H1 (cell line): ENCODE measurements around the gene SRPK3. TPM values are rescaled to one million over a fixed set of nuclear protein-coding genes. Genes with fewer than 3 reads are reported as not detected.

Experiments
- CTCF ChIA-PET: fragments of 300-600 bp; sonication (Branson Sonifier 250); formaldehyde crosslinking; loops from one replicate; lab custom pipeline; 2021; ENCODE audit not compliant: partially characterized antibody; lab: Charles Lee
- POLR2A ChIA-PET: fragments of 300-600 bp; sonication (Branson Sonifier 250); formaldehyde crosslinking; loops from one replicate; lab custom pipeline; 2021; ENCODE audit warnings: inconsistent platforms; ENCODE audit not compliant: partially characterized antibody; lab: Charles Lee
- DNase-seq, 2 experiments: peaks; one replicate each; pipeline versions ENCODE4 v3.0.0 to v3.0.0-alpha.2; 2010 to 2022; ENCODE audit warnings: low spot score in 2 of 2, low read depth in 1 of 2, mixed read lengths in 1 of 2
- FAIRE-seq: peaks from 2 replicates; lab custom pipeline; 2011; peaks lifted over from hg19 to GRCh38; lab: Jason Lieb, UNC
- H2AFZ ChIP-seq: 2 replicates; pipeline ENCODE4 v1.8.1; 2012; ENCODE audit warnings: low read length, inconsistent platforms
- H2AK5ac ChIP-seq: 2 replicates; pipeline ENCODE4 v1.6.1; 2013; ENCODE audit warnings: low read depth, low read length
- H2BK120ac ChIP-seq: replicated peaks from 2 replicates; pipeline ENCODE3; 2013; ENCODE audit warnings: low read depth, low read length, inconsistent platforms
- H2BK12ac ChIP-seq: 2 replicates; pipeline ENCODE4 v1.6.1; 2013; ENCODE audit warnings: low read depth, low read length
- H2BK15ac ChIP-seq: 2 replicates; pipeline ENCODE4 v1.6.1; 2013; ENCODE audit warnings: low read length
- H2BK20ac ChIP-seq: 2 replicates; pipeline ENCODE4 v1.6.1; 2013; ENCODE audit warnings: low read length
- H2BK5ac ChIP-seq: 2 replicates; pipeline ENCODE4 v1.6.1; 2013; ENCODE audit warnings: low read depth, low read length
- H3K14ac ChIP-seq: 2 replicates; pipeline ENCODE4 v1.6.1; 2013; ENCODE audit warnings: inconsistent platforms; ENCODE audit not compliant: insufficient read length
- H3K18ac ChIP-seq: 2 replicates; pipeline ENCODE4 v1.6.1; 2013; ENCODE audit warnings: low read length; ENCODE audit errors: extremely low read depth
- H3K23ac ChIP-seq: 2 replicates; pipeline ENCODE4 v1.6.1; 2013; ENCODE audit warnings: inconsistent platforms; ENCODE audit not compliant: insufficient read length
- H3K23me2 ChIP-seq: 2 replicates; pipeline ENCODE4 v1.6.1; 2013; ENCODE audit warnings: low read depth, low read length
- H3K27ac ChIP-seq: 2 replicates; pipeline ENCODE4 v1.6.1; 2011; ENCODE audit warnings: low read depth, low read length, inconsistent platforms
- H3K27me3 ChIP-seq, 4 experiments: replicated peaks in 1 of 4; 1 replicate in 1 of 4; 2 replicates in 3 of 4; pipeline versions ENCODE4 v1.6.1 to v1.8.1; 2011 to 2013; ENCODE audit warnings: low read length in 3 of 4, mild to moderate bottlenecking in 3 of 4, inconsistent platforms in 2 of 4, mixed read lengths in 2 of 4, moderate library complexity in 1 of 4; ENCODE audit not compliant: control insufficient read depth in 3 of 4, insufficient read depth in 3 of 4; ENCODE audit errors: extremely low read depth in 1 of 4
- H3K36me3 ChIP-seq, 4 experiments: 2 replicates each; pipeline versions ENCODE4 v1.6.1 to v1.8.1; 2011 to 2013; ENCODE audit warnings: mild to moderate bottlenecking in 4 of 4, low read length in 3 of 4, moderate library complexity in 2 of 4, control low read depth in 1 of 4, inconsistent platforms in 1 of 4; ENCODE audit not compliant: insufficient read depth in 4 of 4, control insufficient read depth in 2 of 4
- H3K4ac ChIP-seq: replicated peaks from 2 replicates; pipeline ENCODE3; 2013; ENCODE audit warnings: low read length, low read depth, mixed read lengths, inconsistent platforms; ENCODE audit not compliant: insufficient read length
- H3K4me1 ChIP-seq, 4 experiments: replicated peaks in 1 of 4; 1 replicate in 1 of 4; 2 replicates in 3 of 4; pipeline versions ENCODE4 v1.6.1 to v1.8.1; 2011 to 2013; ENCODE audit warnings: low read length in 3 of 4, inconsistent platforms in 2 of 4, mixed read lengths in 1 of 4; ENCODE audit not compliant: insufficient read depth in 4 of 4, control insufficient read depth in 3 of 4
- H3K4me2 ChIP-seq, 2 experiments: 2 replicates each; pipeline versions ENCODE4 v1.6.1 to v1.8.1; 2011 to 2013; ENCODE audit warnings: low read depth in 2 of 2, low read length in 2 of 2, control low read depth in 1 of 2, inconsistent platforms in 1 of 2, mild to moderate bottlenecking in 1 of 2; ENCODE audit not compliant: insufficient read depth in 1 of 2
- H3K4me3 ChIP-seq, 4 experiments: fragments of 200-600, 300-600 bp in 1 of 4; sonication (generic), shearing (Covaris generic), sonication (Bioruptor Twin) in 1 of 4; 2 replicates each; pipeline versions ENCODE4 v1.5.1 to v1.8.1; 2011 to 2016; ENCODE audit warnings: low read length in 4 of 4, low read depth in 3 of 4, control low read depth in 2 of 4, inconsistent platforms in 2 of 4, mild to moderate bottlenecking in 2 of 4, mixed read lengths in 1 of 4, moderate library complexity in 1 of 4; ENCODE audit not compliant: insufficient read depth in 2 of 4; ENCODE audit errors: extremely low read depth in 1 of 4
- H3K56ac ChIP-seq: replicated peaks from 2 replicates; pipeline ENCODE3; 2013; ENCODE audit warnings: low read depth, mild to moderate bottlenecking, mixed read lengths, low read length, inconsistent platforms; ENCODE audit not compliant: insufficient read length
- H3K79me1 ChIP-seq: 2 replicates; pipeline ENCODE4 v1.6.1; 2013; ENCODE audit warnings: low read depth, low read length, control low read depth
- H3K79me2 ChIP-seq, 2 experiments: 2 replicates each; pipeline versions ENCODE4 v1.6.1 to v1.8.1; 2012 to 2013; ENCODE audit warnings: low read length in 2 of 2, mild to moderate bottlenecking in 2 of 2, inconsistent platforms in 1 of 2; ENCODE audit not compliant: insufficient read depth in 2 of 2, control insufficient read depth in 1 of 2
- H3K9ac ChIP-seq, 4 experiments: replicated peaks in 1 of 4; 1 replicate in 1 of 4; 2 replicates in 3 of 4; pipeline versions ENCODE4 v1.6.1 to v1.8.1; 2011 to 2013; ENCODE audit warnings: low read depth in 3 of 4, low read length in 3 of 4, control low read depth in 2 of 4, mild to moderate bottlenecking in 2 of 4, moderate library complexity in 2 of 4, inconsistent platforms in 1 of 4; ENCODE audit errors: extremely low read depth in 1 of 4
- H3K9me3 ChIP-seq, 2 experiments: 2 replicates each; pipeline versions ENCODE4 v1.6.1 to v1.8.1; 2012 to 2013; ENCODE audit warnings: mild to moderate bottlenecking in 2 of 2, moderate library complexity in 2 of 2, control low read depth in 1 of 2, inconsistent platforms in 1 of 2, low read depth in 1 of 2, low read length in 1 of 2, mixed read lengths in 1 of 2; ENCODE audit not compliant: insufficient read depth in 2 of 2
- H4K20me1 ChIP-seq, 2 experiments: replicated peaks in 1 of 2; 2 replicates each; pipeline versions ENCODE3 to v1.8.1; 2011 to 2013; ENCODE audit warnings: inconsistent platforms in 2 of 2, low read length in 2 of 2, mild to moderate bottlenecking in 1 of 2; ENCODE audit not compliant: insufficient read depth in 2 of 2, control insufficient read depth in 1 of 2
- H4K5ac ChIP-seq: 2 replicates; pipeline ENCODE4 v1.6.1; 2013; ENCODE audit warnings: low read length, low read depth, mixed read lengths, inconsistent platforms; ENCODE audit not compliant: insufficient read length
- H4K8ac ChIP-seq: 2 replicates; pipeline ENCODE4 v1.8.0; 2013; ENCODE audit warnings: mild to moderate bottlenecking, moderate library complexity, low read length, inconsistent platforms; ENCODE audit not compliant: insufficient read depth; ENCODE audit errors: extremely low read depth
- H4K91ac ChIP-seq: replicated peaks from 2 replicates; pipeline ENCODE3; 2013; ENCODE audit warnings: low read length, mixed read lengths, inconsistent platforms; ENCODE audit not compliant: insufficient read length
- ASH2L ChIP-seq: fragments of 200-600, 300-600 bp; sonication (generic); IDR thresholded peaks from one replicate; pipeline ENCODE4 v1.7.1; 2017; ENCODE audit warnings: low read length
- ATF2 ChIP-seq: IDR thresholded peaks from 2 replicates; pipeline ENCODE4 v1.6.1; 2012; ENCODE audit warnings: low read length, inconsistent platforms
- BRCA1 ChIP-seq: IDR thresholded peaks from 2 replicates; pipeline ENCODE4 v1.6.1; 2012; ENCODE audit warnings: low read depth, low read length, improper control_type of control experiment
- EGR1 ChIP-seq: IDR thresholded peaks from 2 replicates; pipeline ENCODE4 v1.6.1; 2011; ENCODE audit warnings: low read depth, low read length, borderline replicate concordance
- JUND ChIP-seq: IDR thresholded peaks from 2 replicates; pipeline ENCODE4 v1.6.1; 2011; ENCODE audit warnings: mild to moderate bottlenecking, improper control_type of control experiment, low read length
- KDM5A ChIP-seq: fragments of 200-600 bp; IDR thresholded peaks from 2 replicates; pipeline ENCODE4 v1.7.1; 2012; ENCODE audit warnings: mild to moderate bottlenecking, low read length, inconsistent platforms, mixed read lengths
- RAD21 ChIP-seq, 2 experiments: IDR thresholded peaks in 1 of 2; conservative IDR thresholded peaks in 1 of 2; 2 replicates each; pipeline ENCODE4 v1.6.1; 2011; ENCODE audit warnings: low read depth in 2 of 2, low read length in 2 of 2, improper control_type of control experiment in 1 of 2, inconsistent platforms in 1 of 2, mild to moderate bottlenecking in 1 of 2, moderate library complexity in 1 of 2
- SIX5 ChIP-seq: IDR thresholded peaks from 2 replicates; pipeline ENCODE4 v1.6.1; 2011; ENCODE audit warnings: mild to moderate bottlenecking, low read depth, low read length
- SRF ChIP-seq: IDR thresholded peaks from 2 replicates; pipeline ENCODE4 v1.6.1; 2011; ENCODE audit warnings: mild to moderate bottlenecking, low read depth, low read length, moderate library complexity
- WGBS, 2 experiments: shearing (Covaris generic) in 1 of 2; methylation state at CpG; one replicate each; pipeline versions ENCODE4 v1.1.6 to v1.1.7; 2013 to 2015; ENCODE audit warnings: low lambda C conversion rate in 2 of 2, mixed read lengths in 2 of 2, inconsistent platforms in 1 of 2, low coverage in 1 of 2, missing lambda C conversion rate in 1 of 2; ENCODE audit not compliant: insufficient replicate concordance in 2 of 2, insufficient coverage in 1 of 2, insufficient read length in 1 of 2; ENCODE audit errors: extremely low coverage in 1 of 2, missing lambda C conversion rate in 1 of 2; 5-methylcytosine and 5-hydroxymethylcytosine counted together
- polyA plus RNA-seq, 7 experiments: library from polyadenylated mRNA; depleted of rRNA in 3 of 7; stranded (reverse) in 5 of 7; unstranded in 2 of 7; fragments of >200 nt in 5 of 7; fragments of 200-250 nt in 2 of 7; gene quantifications; 1 replicate in 5 of 7; 2 replicates in 1 of 7; 4 replicates in 1 of 7; pipeline versions ENCODE4 v1.2.1 to v1.2.3, GENCODE V29; 2011 to 2013; ENCODE audit warnings: missing spikeins in 2 of 7, mixed read lengths in 2 of 7
- total RNA-seq: library from RNA; stranded (reverse); fragmentation: NEBNext Ultra II Directional; extraction: Animal tissue kit (Norgen Biotek cat#: 25700); gene quantifications from 2 replicates; pipeline ENCODE4 v1.2.1, GENCODE V29; 2021

SRPK3 gene
- total and polyA plus RNA-seq, 2 of the 8 experiments (the other 6 are each of a cell fraction or from before 2014, with no cell fraction given): not detected

GRCh38 chrX:153831429-153832150, 50.7 kb downstream of the SRPK3 start:
- Histone ChIP-seq H2BK12ac (0 out of 2 replicates have a peak overlapping the region, but pooled peaks have one; percentile 39), H4K91ac (no peak overlapping the region), H3K36me3 (no peaks in the 10 kb centered on the region), H3K9me3 (no peaks in the 10 kb centered on the region), H2BK120ac (no peak overlapping the region), H4K5ac (no peak overlapping the region), H4K20me1 (no peaks in the 10 kb centered on the region), H3K4me2 (peak overlapping the region; percentile 60 to 79), H3K27me3 (peaks cover 0 to 6% (median 2%) of the 10 kb centered on the region in 4 experiments; a peak in 3 of 7 replicates), H2BK5ac (no peak overlapping the region), H3K23ac (no peak overlapping the region), H2BK20ac (no peak overlapping the region), H3K4me1 (peaks cover 0 to 15% (median 8%) of the 10 kb centered on the region in 4 experiments; a peak in 5 of 7 replicates), H2BK15ac (no peak overlapping the region; the same call in 1 of the 2 replicates), H3K18ac (no peak overlapping the region; the same call in 1 of the 2 replicates), H3K56ac (peak overlapping the region; percentile 25), H2AK5ac (peak overlapping the region; percentile 65; the same call in 1 of the 2 replicates), H3K27ac (no peak overlapping the region), H3K9ac (no peak overlapping the region), H3K79me1 (no peaks in the 10 kb centered on the region), H4K8ac (peak overlapping the region; percentile 79; the same call in 1 of the 2 replicates), H2AFZ (no peak overlapping the region), H3K14ac (no peak overlapping the region), H3K4me3 (peak overlapping the region; percentile 32 to 61 (median 46); a peak in 6 of 8 replicates), H3K79me2 (peaks cover 11 to 27% of the 10 kb centered on the region in 2 experiments; a peak in 3 of 4 replicates), H3K23me2 (no peaks in the 10 kb centered on the region), H3K4ac (no peak overlapping the region)
- no peak for FAIRE-seq
- DNase-seq: no peak
- CTCF ChIA-PET: interaction anchor here (1.4 kb wide), 1 partner anchor 22 kb away, joined by 5 read pairs; no protein-coding TSS in a partner anchor
- POLR2A ChIA-PET: interaction anchor here (2.0 to 3.2 kb wide), 3 partner anchors 11 to 17 kb away, joined by 4 to 13 read pairs (median 11); no protein-coding TSS in a partner anchor
- WGBS, 2 experiments: 64% methylated on average over 10 of the region's 23 CpGs; no CpG with 5 or more reads in 1 of the 2 experiments
- TF ChIP-seq SRF (no peak), ASH2L (no peak), EGR1 (no peak), ATF2 (no peak), BRCA1 (no peak), KDM5A (no peak), RAD21 (IDR thresholded peaks at IDR 0.05 in 1 of 2, conservative IDR thresholded peaks at IDR 0.05 in 1 of 2; ENCODE audit: low read depth in 2 of 2, low read length in 2 of 2) (no peak), SIX5 (no peak), JUND (no peak)
